Vagina (tissue), 2 donors: Measurements from ENCODE around the gene CLDN24.

Experiments used
- CTCF ChIP-seq, 3 experiments: fragments of 450-650 bp in 2 of 3; fragments of 200-600 bp in 1 of 3; sonication (generic) in 1 of 3; IDR thresholded peaks; one replicate each; pipeline ENCODE4 v1.5.1; 2017 to 2019; ENCODE audit warnings: antibody characterized with exemption in 3 of 3, mild to moderate bottlenecking in 2 of 3, moderate library complexity in 2 of 3
- POLR2AphosphoS5 ChIP-seq, 2 donors: sonication (generic); formaldehyde crosslinking; IDR thresholded peaks; one replicate each; pipeline ENCODE4 v1.9.0; 2017; ENCODE audit warnings: antibody characterized with exemption in 2 of 2, mild to moderate bottlenecking in 2 of 2, low read depth in 1 of 2; ENCODE audit not compliant: insufficient read depth in 1 of 2

- no peak for TF ChIP-seq CTCF (IDR thresholded peaks at IDR 0.05)
- TF ChIP-seq POLR2AphosphoS5 (IDR thresholded peaks at IDR 0.05; ENCODE audit: insufficient read depth in 1 of 2, low read depth in 1 of 2) = no peak
These were observed 36.1 kb upstream of the CLDN24 start for GRCh38 chr4:183358215-183358755.
